Cardiac muscle cell (in vitro differentiated cells and primary cell): ENCODE measurements around the gene FGFR3. TPM values are rescaled to one million over a fixed set of nuclear protein-coding genes. Genes with fewer than 3 reads are reported as not detected.
A peak's percentile ranks its signal among the peaks of the same experiment; 100 is the strongest.

Source experiments
- DNase-seq, 2 donors: peaks; one replicate each; pipeline versions ENCODE4 v3.0.0 to v3.0.0-alpha.2; 2010 to 2017; ENCODE audit warnings: low read depth in 1 of 2, low spot score in 1 of 2
- H3K27ac ChIP-seq: fragments of 200-600 bp; sonication (generic); 2 replicates; pipeline ENCODE4 v1.5.1; 2016
- H3K27me3 ChIP-seq: fragments of 200-600 bp; sonication (generic); 2 replicates; pipeline ENCODE4 v1.6.0; 2016; ENCODE audit warnings: control low read depth
- H3K36me3 ChIP-seq: fragments of 200-600 bp; sonication (generic); 2 replicates; pipeline ENCODE4 v1.5.1; 2016; ENCODE audit warnings: control low read depth
- H3K4me1 ChIP-seq: fragments of 200-600 bp; sonication (generic); 2 replicates; pipeline ENCODE4 v1.8.1; 2017; ENCODE audit warnings: low read depth, mild to moderate bottlenecking, mixed run types
- H3K4me3 ChIP-seq: fragments of 200-600 bp; sonication (generic); 2 replicates; pipeline ENCODE4 v1.5.1; 2016; ENCODE audit warnings: mild to moderate bottlenecking
- H3K9me3 ChIP-seq: fragments of 200-600 bp; sonication (generic); 2 replicates; pipeline ENCODE4 v1.5.1; 2017; ENCODE audit warnings: low read depth, mild to moderate bottlenecking, control low read depth
- polyA plus RNA-seq: library from polyadenylated mRNA; unstranded; fragments of >200 nt; fragmentation: Nextera tagmentation; extraction: Ambion mirVana; gene quantifications from 2 replicates; pipeline ENCODE4 v1.2.1, GENCODE V29; 2016
- total RNA-seq: library from RNA; depleted of rRNA; stranded (reverse); fragments of >200 nt; gene quantifications from 2 replicates; pipeline ENCODE4 v1.2.3, GENCODE V29; 2016
- TF ChIP-seq, protein P1 (sequence below): IDR thresholded peaks from 2 replicates; pipeline ENCODE4 v1.5.1; 2012; ENCODE audit warnings: low read depth, mild to moderate bottlenecking, low read length

Gene FGFR3
- total and polyA plus RNA-seq, 2 experiments from 2014 or later: 39.2 to 47.3 TPM

DNA sequence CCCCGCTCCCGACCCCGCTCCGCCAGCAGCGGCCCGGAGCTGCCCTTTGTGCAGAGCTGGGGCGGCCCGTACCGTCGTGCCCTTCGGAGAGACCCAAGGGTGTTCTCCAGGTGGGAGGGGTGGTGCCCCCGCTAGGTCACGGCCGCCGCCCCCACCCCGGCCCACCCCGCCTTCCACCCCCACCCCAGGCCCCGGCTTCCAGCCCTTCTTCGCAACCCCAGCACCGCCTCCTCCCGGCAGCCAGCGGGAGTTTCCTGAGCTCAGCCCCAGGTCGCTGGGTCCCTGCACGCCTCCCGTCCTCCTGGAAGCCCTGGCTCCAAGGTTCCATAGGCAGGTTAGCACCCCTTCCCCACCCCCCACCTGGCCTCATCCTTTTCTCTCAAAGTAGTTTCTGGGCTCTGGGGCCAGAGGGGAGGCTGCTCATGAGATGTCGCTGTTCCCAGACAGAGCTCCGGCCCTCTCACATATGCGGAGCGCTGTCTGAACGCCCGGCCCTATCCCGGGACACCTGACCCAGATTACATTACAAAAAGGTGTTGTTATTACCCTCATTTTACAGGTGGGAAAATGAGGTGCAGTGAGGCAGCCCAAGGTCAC lies 25.2 kb upstream of the FGFR3 start:
- no peaks in the 10 kb centered on the region for H3K9me3 ChIP-seq
- peaks cover 18% of the 10 kb centered on the region for H3K4me1 ChIP-seq
- no peaks in the 10 kb centered on the region for H3K36me3 ChIP-seq
- TF ChIP-seq, protein P1, sequence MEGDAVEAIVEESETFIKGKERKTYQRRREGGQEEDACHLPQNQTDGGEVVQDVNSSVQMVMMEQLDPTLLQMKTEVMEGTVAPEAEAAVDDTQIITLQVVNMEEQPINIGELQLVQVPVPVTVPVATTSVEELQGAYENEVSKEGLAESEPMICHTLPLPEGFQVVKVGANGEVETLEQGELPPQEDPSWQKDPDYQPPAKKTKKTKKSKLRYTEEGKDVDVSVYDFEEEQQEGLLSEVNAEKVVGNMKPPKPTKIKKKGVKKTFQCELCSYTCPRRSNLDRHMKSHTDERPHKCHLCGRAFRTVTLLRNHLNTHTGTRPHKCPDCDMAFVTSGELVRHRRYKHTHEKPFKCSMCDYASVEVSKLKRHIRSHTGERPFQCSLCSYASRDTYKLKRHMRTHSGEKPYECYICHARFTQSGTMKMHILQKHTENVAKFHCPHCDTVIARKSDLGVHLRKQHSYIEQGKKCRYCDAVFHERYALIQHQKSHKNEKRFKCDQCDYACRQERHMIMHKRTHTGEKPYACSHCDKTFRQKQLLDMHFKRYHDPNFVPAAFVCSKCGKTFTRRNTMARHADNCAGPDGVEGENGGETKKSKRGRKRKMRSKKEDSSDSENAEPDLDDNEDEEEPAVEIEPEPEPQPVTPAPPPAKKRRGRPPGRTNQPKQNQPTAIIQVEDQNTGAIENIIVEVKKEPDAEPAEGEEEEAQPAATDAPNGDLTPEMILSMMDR: peak; percentile 47
- peak; percentile 42 to 52 for DNase-seq
- no peaks in the 10 kb centered on the region for H3K27me3 ChIP-seq
- H3K27ac ChIP-seq: no peak overlapping the region
- peak overlapping the region; percentile 37 for H3K4me3 ChIP-seq

DNA sequence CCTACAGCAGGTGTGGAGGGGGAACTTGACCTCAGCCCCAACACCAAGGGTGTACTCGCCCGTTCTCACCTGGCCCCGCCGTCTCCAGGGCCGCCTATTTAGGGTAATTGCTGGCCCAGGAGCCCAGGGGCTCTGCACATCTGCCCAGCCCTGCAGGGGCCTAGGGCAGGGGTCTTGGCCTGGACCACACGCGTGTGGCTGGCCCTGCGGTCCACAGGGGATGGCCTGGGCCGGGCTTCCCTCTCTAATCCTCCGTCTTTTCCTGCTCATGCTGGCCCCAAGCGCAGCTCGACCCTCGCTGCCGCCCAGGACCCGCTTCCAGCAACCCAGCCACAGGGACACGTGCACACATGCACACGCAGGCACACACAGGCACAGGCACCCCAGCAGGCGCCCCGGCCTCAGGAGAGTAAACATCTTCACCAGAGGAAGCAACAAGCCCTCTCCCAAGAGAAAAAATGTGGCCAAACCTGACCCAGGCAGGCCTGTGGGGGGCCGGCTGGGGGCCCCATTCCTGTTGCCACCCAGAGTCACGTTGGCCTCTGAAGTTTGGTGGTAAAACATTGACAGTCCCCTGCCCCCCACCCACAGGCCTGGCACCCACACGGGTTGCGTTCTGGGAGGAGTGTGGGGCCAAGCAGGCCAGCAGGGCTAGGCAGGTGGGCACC lies 24.6 kb upstream of the FGFR3 start:
- no peak overlapping the region for H3K4me3 ChIP-seq
- H3K27ac ChIP-seq: no peak overlapping the region
- peaks cover 24% of the 10 kb centered on the region for H3K4me1 ChIP-seq
- H3K36me3 ChIP-seq: no peaks in the 10 kb centered on the region
- H3K9me3 ChIP-seq: no peaks in the 10 kb centered on the region
- no peaks in the 10 kb centered on the region for H3K27me3 ChIP-seq
- DNase-seq: no peak
- TF ChIP-seq, protein P1: no peak

DNA sequence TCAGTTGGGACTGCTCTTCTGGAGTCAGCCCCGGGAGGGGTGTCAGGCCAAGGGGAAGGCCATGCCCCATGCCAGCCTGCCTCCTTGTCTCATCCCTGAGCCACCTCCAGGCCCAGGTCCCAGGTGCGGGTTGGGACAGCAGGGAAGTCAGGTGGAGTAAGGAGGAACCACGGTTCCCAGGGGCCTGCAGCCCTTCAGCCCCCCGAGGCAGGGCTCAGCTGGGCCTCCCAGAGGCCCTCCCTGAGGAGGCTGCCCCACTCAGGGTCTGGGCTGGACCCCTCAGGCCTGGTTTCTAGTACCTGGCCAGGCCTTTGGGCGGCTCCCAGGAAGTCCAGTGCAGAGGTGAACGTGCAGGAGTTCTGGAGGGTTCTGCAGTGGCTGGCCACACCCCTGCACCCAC lies 23.4 kb upstream of the FGFR3 start:
- no peaks in the 10 kb centered on the region for H3K9me3 ChIP-seq
- DNase-seq: no peak
- TF ChIP-seq, protein P1: no peak
- no peaks in the 10 kb centered on the region for H3K27me3 ChIP-seq
- H3K27ac ChIP-seq: no peak overlapping the region
- no peaks in the 10 kb centered on the region for H3K36me3 ChIP-seq
- no peak overlapping the region for H3K4me3 ChIP-seq
- H3K4me1 ChIP-seq: peaks cover 24% of the 10 kb centered on the region

DNA sequence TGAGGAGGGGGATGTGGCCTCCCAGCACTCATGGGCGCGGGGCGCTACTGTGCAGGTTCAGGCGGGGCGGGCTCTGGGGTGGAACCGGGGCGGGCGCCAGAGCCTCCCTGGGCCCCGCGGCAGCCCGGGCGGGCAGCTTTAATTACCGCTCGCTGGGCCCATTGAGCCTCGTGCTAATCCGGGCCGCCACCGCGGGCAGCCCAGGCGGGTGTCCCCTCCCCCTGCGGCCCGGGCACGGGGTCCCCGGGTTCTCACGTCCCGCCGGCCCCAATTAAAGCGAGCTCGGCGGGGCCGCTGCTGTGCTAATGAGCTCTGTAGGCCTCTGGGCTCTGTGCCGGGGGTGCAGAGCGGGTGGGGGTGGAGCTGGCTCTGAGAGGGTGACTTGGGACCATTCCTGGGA lies 22.8 kb upstream of the FGFR3 start:
- peaks cover 24% of the 10 kb centered on the region for H3K4me1 ChIP-seq
- no peaks in the 10 kb centered on the region for H3K9me3 ChIP-seq
- no peak overlapping the region for H3K4me3 ChIP-seq
- TF ChIP-seq, protein P1: no peak
- no peaks in the 10 kb centered on the region for H3K36me3 ChIP-seq
- no peak overlapping the region for H3K27ac ChIP-seq
- no peak for DNase-seq
- no peaks in the 10 kb centered on the region for H3K27me3 ChIP-seq

DNA sequence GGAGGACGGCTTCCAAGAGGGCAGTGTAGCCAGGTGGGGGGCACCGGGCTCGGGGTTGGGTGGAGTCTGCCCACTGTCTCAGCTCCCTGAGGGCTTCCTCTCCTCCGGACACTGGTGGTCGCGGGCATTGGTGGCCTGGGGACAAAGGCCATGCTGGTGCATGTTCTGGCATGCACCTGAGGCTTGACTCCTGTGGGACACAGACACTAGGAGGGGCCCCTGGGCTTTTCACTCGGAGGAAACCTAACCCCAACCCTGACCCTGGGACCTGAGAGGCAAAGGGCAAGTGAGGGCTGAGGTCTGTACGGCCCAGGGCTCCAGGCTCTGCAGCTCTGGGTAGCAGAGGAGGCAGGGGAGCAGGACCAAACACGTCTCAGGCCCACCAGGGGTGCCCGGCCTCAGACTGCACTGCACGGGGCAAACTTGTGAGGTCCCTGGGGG lies 22.3 kb upstream of the FGFR3 start:
- H3K36me3 ChIP-seq: no peaks in the 10 kb centered on the region
- H3K9me3 ChIP-seq: no peaks in the 10 kb centered on the region
- H3K4me1 ChIP-seq: peaks cover 24% of the 10 kb centered on the region
- DNase-seq: no peak
- no peak overlapping the region for H3K27ac ChIP-seq
- H3K27me3 ChIP-seq: no peaks in the 10 kb centered on the region
- TF ChIP-seq, protein P1: no peak
- H3K4me3 ChIP-seq: no peak overlapping the region
